DMS153 (cell line): Measurements from ENCODE around the gene EIF2AK2.
A peak's percentile ranks its signal among the peaks of the same experiment; 100 is the strongest.

Experiments used
- DNase-seq: peaks from one replicate; lab custom pipeline; 2025; lab: John Stamatoyannopoulos, UW

Gene EIF2AK2

GRCh38 chr2:37171624-37171950, 14.8 kb upstream of the EIF2AK2 start:
- no peak for DNase-seq

- no peak for DNase-seq
These were observed 11.6 kb upstream of the EIF2AK2 start for GRCh38 chr2:37168217-37168981.

GRCh38 chr2:37167636-37168180, 10.9 kb upstream of the EIF2AK2 start:
- DNase-seq = no peak

- no peak for DNase-seq
These were observed 8.0 kb upstream of the EIF2AK2 start for GRCh38 chr2:37164757-37165156.

GRCh38 chr2:37156071-37156856, 516 bp downstream of the EIF2AK2 start:
- peak; percentile 6 for DNase-seq

GRCh38 chr2:37154785-37155184, 2.0 kb downstream of the EIF2AK2 start:
- no peak for DNase-seq

- DNase-seq = no peak
These were observed 3.6 kb downstream of the EIF2AK2 start for GRCh38 chr2:37153224-37153623.

GRCh38 chr2:37149626-37150322, 7.0 kb downstream of the EIF2AK2 start:
- DNase-seq = no peak

- DNase-seq = no peak
These were observed 8.5 kb downstream of the EIF2AK2 start for GRCh38 chr2:37148325-37148724.

GRCh38 chr2:37146062-37146461, 10.7 kb downstream of the EIF2AK2 start:
- DNase-seq = no peak

GRCh38 chr2:37143974-37144373, 12.8 kb downstream of the EIF2AK2 start:
- DNase-seq = no peak

GRCh38 chr2:37142546-37142945, 14.2 kb downstream of the EIF2AK2 start:
- DNase-seq = no peak

GRCh38 chr2:37132914-37133313, 23.9 kb downstream of the EIF2AK2 start:
- DNase-seq = no peak

- DNase-seq = no peak
These were observed 31.4 kb downstream of the EIF2AK2 start for GRCh38 chr2:37125416-37125815.

GRCh38 chr2:37119157-37119556, 37.6 kb downstream of the EIF2AK2 start:
- no peak for DNase-seq

- no peak for DNase-seq
These were observed 39.2 kb downstream of the EIF2AK2 start for GRCh38 chr2:37117566-37117965.

GRCh38 chr2:37111958-37112357, 44.8 kb downstream of the EIF2AK2 start:
- no peak for DNase-seq

GRCh38 chr2:37110306-37111212, 46.2 kb downstream of the EIF2AK2 start:
- DNase-seq = no peak

- DNase-seq = no peak
These were observed 47.3 kb downstream of the EIF2AK2 start for GRCh38 chr2:37109523-37109922.

GRCh38 chr2:37105150-37105549, 51.6 kb downstream of the EIF2AK2 start:
- DNase-seq = no peak

GRCh38 chr2:37104178-37104577, 52.6 kb downstream of the EIF2AK2 start:
- no peak for DNase-seq

GRCh38 chr2:37102588-37102987, 54.2 kb downstream of the EIF2AK2 start:
- DNase-seq = no peak
